Anterior cingulate cortex (tissue), 58 donors: ENCODE data around the gene LRTM1.

Source experiments
- DNase-seq, 58 donors: peaks; one replicate each; lab custom pipeline; 2025; lab: John Stamatoyannopoulos, UW

The LRTM1 gene

DNA sequence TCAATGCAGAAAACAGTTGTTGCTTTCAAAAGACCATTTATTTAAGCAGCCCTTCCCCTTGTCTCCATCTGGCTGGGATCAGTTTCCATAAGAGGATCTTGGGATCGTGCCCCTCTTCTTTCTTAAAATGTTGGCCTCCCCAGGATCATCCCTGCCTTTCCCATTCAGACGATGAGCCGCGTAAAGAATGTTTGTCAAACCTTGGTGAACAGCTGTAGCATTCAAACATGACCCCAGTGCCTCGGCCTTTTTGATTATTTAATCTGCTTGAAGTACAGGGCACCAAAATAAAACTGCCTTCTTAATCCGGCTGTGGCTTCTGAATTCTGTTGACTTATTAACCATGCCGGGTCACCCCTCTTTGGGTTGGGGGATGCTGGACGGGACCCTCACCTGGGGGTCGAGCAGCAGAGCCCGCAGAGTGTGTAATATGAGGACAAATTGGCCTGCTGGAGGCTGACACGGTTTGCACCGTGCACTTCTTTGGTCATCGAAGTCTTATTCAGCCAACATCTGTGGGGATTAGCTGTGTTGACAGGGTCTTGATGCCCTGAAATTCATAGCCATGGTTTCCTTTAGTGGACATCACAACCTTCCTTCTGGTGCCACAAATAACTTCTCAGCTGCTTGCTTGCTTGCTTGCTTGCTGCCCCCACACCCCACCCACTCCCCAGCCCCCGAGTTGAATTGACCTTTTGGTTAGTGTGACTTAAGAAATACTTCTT lies at the start of gene LRTM1:
Gene LRTM1, minus strand, starts transcription at position 14 of the 725 bp plus-strand sequence. CDS start 148 bp downstream, outside the sequence.
- DNase-seq: no peak

- DNase-seq: no peak
Observed at GRCh38 chr3:54977439-54977838, 49.6 kb upstream of the LRTM1 start.

GRCh38 chr3:54970895-54971294 lies 43.0 kb upstream of the LRTM1 start:
- no peak for DNase-seq

- no peak for DNase-seq
Observed at GRCh38 chr3:54969652-54970051, 41.8 kb upstream of the LRTM1 start.

GRCh38 chr3:54968546-54969172 lies 40.8 kb upstream of the LRTM1 start:
- DNase-seq: no peak

DNA sequence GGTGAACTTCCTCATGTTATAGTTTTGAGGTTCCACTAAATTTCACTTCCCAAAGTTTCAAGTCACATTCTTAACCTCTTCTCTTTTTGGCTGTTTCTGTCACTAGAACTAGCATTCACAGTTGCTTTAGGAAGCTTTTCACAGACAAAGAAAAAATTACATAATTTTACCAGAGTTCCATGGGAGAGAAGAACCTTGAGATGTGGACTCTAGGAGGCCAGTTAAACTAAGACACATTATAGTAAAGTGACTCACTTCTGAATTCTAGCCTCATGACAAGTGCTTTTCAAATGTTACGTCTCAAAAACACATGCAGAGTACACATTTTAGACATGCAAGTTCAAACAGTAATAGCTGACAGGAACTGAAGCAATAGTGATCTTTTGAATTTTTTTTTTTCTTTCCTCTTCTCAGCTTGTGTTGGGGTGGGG lies 39.9 kb upstream of the LRTM1 start:
- no peak for DNase-seq

DNA sequence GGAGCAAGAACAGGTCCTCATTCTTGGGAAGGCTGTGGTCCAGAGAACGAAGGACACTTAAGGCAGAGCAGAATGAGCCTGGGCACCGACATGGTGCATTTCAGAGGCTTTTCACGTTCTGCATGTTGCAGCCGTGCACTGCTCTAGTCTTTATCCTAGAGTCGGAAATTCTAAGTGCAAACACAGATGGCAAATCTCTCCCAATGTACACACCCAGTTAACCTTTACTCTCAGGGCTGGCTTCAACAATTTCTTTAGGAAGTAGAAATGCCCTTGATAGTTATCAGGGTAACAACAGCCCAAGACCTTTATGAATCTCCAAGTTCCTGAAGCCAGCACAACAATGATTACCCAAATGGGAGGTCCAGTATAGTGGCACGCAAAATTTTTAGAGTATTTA lies 39.1 kb upstream of the LRTM1 start:
- no peak for DNase-seq

- DNase-seq: no peak
Observed at GRCh38 chr3:54965746-54966145, 37.9 kb upstream of the LRTM1 start.

DNA sequence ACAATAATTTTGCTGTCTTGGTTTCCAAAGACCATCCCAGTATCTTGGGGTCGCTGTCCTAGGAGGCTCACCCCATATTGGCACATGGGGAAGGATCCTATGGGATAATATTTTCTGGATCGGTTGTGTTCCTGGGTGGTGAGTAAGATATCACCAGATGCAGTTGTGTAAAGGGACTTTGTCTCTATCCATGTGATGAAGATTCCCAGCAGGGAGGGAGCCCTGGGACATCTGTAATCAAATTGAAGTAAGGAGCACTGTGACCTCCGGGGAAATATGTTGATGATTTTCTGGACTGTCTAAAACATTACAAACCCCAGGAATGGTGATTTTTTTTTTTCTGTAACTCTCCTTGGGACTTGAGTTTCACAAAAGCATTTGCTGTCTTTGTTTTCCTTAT lies 36.2 kb upstream of the LRTM1 start:
- no peak for DNase-seq

GRCh38 chr3:54963641-54964040 lies 35.8 kb upstream of the LRTM1 start:
- no peak for DNase-seq

GRCh38 chr3:54962200-54962599 lies 34.3 kb upstream of the LRTM1 start:
- DNase-seq: no peak

GRCh38 chr3:54960701-54961100 lies 32.8 kb upstream of the LRTM1 start:
- no peak for DNase-seq

DNA sequence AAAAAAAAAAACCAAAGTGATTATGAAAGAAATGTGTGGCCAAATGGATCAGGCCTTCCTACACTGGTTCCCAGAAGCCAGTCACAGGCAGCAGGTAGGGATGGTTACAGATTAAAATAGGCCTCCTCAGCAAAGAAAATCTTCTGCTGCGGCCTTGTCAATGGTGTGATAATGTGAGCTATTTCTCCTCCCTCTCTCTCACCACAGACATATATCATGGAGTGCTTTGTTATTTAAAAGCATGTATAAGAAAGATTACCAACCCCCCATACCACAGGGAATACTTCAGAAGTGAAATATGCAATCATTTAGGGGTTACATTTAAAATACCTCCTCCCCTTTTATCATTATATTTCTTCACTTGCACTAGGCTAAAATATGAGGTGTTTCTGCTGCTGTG lies 32.2 kb upstream of the LRTM1 start:
- no peak for DNase-seq

DNA sequence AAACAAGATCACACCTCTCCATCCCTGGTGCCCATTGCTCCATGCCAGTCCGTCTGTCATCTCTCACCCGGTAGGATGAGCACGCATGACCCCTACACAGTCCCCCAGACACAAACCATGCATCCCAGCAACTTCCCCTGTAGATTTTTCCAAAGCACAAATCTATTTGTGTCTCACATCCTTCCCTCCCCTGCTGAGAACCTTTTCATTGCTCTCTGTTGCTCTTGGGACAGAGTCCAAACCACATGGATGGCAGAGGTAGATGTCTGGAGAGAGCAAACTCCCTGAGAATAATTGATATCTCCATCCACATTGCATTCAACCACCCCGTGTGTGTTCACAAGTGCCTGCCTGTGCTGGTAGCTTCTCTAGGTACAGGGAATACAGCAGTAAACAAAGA lies 29.9 kb upstream of the LRTM1 start:
- no peak for DNase-seq

GRCh38 chr3:54955941-54956340 lies 28.1 kb upstream of the LRTM1 start:
- no peak for DNase-seq

- no peak for DNase-seq
Observed at GRCh38 chr3:54955496-54955895, 27.6 kb upstream of the LRTM1 start.

DNA sequence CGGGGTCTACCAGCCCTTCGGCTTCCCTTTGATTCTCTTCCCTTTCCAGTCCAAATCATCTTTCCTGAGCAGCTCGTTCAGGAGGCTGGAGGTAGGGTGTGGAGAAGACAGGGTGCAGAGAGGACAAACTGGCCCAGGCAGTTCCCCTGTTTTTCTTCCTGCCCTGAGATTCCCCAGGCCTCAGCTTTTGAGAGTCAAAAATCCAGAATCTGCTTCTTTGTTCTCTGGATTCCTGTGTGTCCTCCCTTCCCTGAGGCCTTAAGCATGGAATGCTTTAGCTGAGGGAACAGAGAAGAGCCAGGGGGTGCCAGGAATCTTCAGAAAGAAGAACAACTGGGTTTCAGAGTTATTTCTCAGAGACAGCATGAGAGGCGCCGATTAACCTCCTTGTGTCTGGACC lies 26.7 kb upstream of the LRTM1 start:
- no peak for DNase-seq

GRCh38 chr3:54954022-54954421 lies 26.2 kb upstream of the LRTM1 start:
- DNase-seq: no peak

DNA sequence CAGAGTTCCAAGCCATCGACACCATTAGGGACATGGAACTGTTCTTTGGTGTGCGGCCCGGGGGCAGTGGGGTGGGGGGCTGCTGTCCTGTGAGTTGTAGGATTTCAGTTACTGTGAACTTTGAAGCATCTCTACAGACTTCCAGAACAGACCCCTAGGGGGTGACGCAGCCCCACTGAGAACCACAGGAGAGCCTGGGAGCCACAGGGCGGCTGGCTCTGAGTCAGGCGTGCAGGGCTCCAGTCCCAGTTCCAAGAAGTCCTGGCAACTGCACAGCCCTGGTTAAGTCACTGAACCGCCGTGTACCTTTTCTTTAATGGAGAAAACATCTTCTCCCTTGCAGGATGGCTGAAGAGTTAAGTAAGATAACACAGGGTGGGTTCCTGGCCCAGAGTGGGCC lies 23.5 kb upstream of the LRTM1 start:
- DNase-seq: peak in 49 of 58 donors; percentile 2 to 68 (median 28)

GRCh38 chr3:54950391-54951003 lies 22.6 kb upstream of the LRTM1 start:
- DNase-seq: no peak

GRCh38 chr3:54949491-54950044 lies 21.7 kb upstream of the LRTM1 start:
- DNase-seq: no peak
